Erythroblast (primary cell): Measurements from ENCODE around the gene NOTCH2.

Experiments used
- GATA1 ChIP-seq: IDR thresholded peaks from 2 replicates; pipeline ENCODE4 v1.6.1; 2011; ENCODE audit warnings: low read depth, mild to moderate bottlenecking, control low read depth, low read length, moderate library complexity
- POLR2A ChIP-seq: IDR thresholded peaks from 2 replicates; pipeline ENCODE4 v1.6.1; 2011; ENCODE audit warnings: mild to moderate bottlenecking, low read length

DNA sequence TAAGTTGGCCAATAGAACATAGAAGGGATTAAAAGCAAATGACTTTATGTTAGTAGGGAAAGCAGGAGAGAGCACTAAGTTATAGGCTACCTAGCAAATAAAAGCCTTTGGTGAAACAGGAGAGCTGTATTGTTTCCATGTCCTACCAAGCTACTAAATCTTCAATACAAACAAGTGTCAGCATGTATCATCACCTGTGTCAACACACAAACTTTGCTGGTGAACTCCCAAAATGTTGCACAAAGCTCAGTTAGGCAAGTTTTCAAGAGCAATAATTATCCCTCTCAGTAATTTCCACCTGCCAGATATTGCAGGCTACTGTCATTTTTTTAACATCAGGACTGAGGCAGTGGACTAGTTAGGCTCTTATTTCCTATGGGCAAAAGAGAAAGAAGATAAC, 95.4 kb downstream of the NOTCH2 start:
- TF ChIP-seq POLR2A (no peak), GATA1 (no peak)
